ENCODE measurements around the gene OR4C45. TPM values are rescaled to one million over a fixed set of nuclear protein-coding genes. Genes with fewer than 3 reads are reported as not detected.

Gene OR4C45
- total and polyA plus RNA-seq, 8 donors, result not detected

Other genes with a start within 250 kb of the OR4C45 start
- gene OR4C13, start 80.5 kb upstream of the OR4C45 start, total RNA-seq, result not detected
- gene OR4C13, start 80.5 kb upstream of the OR4C45 start, polyA plus RNA-seq (ENCODE audit: insufficient read length in 6 of 6), result not detected
- gene OR4C12, start 50.3 kb upstream of the OR4C45 start, total RNA-seq, result not detected
- not detected for gene OR4C12, start 50.3 kb upstream of the OR4C45 start, polyA plus RNA-seq (ENCODE audit: insufficient read length in 6 of 6)